Stimulated activated CD4-positive, alpha-beta T cell treated with anti-CD3 and anti-CD28 coated beads, Interleukin-1b, Interleukin-23, amount 100 ng/mL, for 1 hour (primary cell): ENCODE measurements around the gene PMFBP1.

Experiments used
- DNase-seq, 2 donors: peaks; one replicate each; pipeline ENCODE4 v3.0.0-alpha.2; 2020; ENCODE audit warnings: low read depth in 2 of 2

PMFBP1 gene

GRCh38 chr16:72172105-72173034 lies at the start of gene PMFBP1:
Gene PMFBP1, minus strand, starts transcription at chr16:72172155. Its CDS starts 947 bp downstream, at chr16:72171208.
- DNase-seq, result no peak

- DNase-seq, result no peak
These were observed 49.7 kb upstream of the PMFBP1 start for GRCh38 chr16:72221630-72222024.

GRCh38 chr16:72220875-72221629 lies 49.1 kb upstream of the PMFBP1 start:
- no peak for DNase-seq

- DNase-seq, result no peak
These were observed 47.3 kb upstream of the PMFBP1 start for GRCh38 chr16:72219282-72219681.

- DNase-seq, result no peak
These were observed 44.8 kb upstream of the PMFBP1 start for GRCh38 chr16:72216767-72217166.

- no peak for DNase-seq
These were observed 42.9 kb upstream of the PMFBP1 start for GRCh38 chr16:72214821-72215220.

GRCh38 chr16:72211110-72211509 lies 39.2 kb upstream of the PMFBP1 start:
- DNase-seq, result no peak

GRCh38 chr16:72210555-72210954 lies 38.6 kb upstream of the PMFBP1 start:
- no peak for DNase-seq

GRCh38 chr16:72210072-72210471 lies 38.1 kb upstream of the PMFBP1 start:
- no peak for DNase-seq

- DNase-seq, result no peak
These were observed 34.3 kb upstream of the PMFBP1 start for GRCh38 chr16:72206299-72206698.

GRCh38 chr16:72203401-72203800 lies 31.4 kb upstream of the PMFBP1 start:
- DNase-seq, result no peak

GRCh38 chr16:72202014-72202413 lies 30.1 kb upstream of the PMFBP1 start:
- DNase-seq, result no peak

GRCh38 chr16:72201387-72201786 lies 29.4 kb upstream of the PMFBP1 start:
- DNase-seq, result no peak

- DNase-seq, result no peak
These were observed 27.9 kb upstream of the PMFBP1 start for GRCh38 chr16:72199761-72200337.

- DNase-seq, result no peak
These were observed 26.8 kb upstream of the PMFBP1 start for GRCh38 chr16:72198771-72199201.

GRCh38 chr16:72198021-72198711 lies 26.2 kb upstream of the PMFBP1 start:
- no peak for DNase-seq

GRCh38 chr16:72197545-72197944 lies 25.6 kb upstream of the PMFBP1 start:
- DNase-seq, result no peak

- no peak for DNase-seq
These were observed 23.7 kb upstream of the PMFBP1 start for GRCh38 chr16:72195609-72196008.

- DNase-seq, result no peak
These were observed 19.6 kb upstream of the PMFBP1 start for GRCh38 chr16:72191551-72191950.

GRCh38 chr16:72189865-72190371 lies 18.0 kb upstream of the PMFBP1 start:
- no peak for DNase-seq

GRCh38 chr16:72188541-72188940 lies 16.6 kb upstream of the PMFBP1 start:
- no peak for DNase-seq

GRCh38 chr16:72187551-72187950 lies 15.6 kb upstream of the PMFBP1 start:
- no peak for DNase-seq
